Type B pancreatic cell (in vitro differentiated cells): ENCODE data around the gene N4BP2. TPM values are rescaled to one million over a fixed set of nuclear protein-coding genes. Genes with fewer than 3 reads are reported as not detected.
"Not testable (repeated sequence)": the region's sequence is repeated elsewhere in the genome, so short reads cannot be mapped to it uniquely, and the experiment has no call there.

Experiments used
- DNase-seq: peaks from one replicate; pipeline ENCODE4 v3.0.0; 2021; ENCODE audit warnings: mixed read lengths; ENCODE audit not compliant: unreplicated experiment; ENCODE audit errors: extremely low spot score
- H3K27ac Mint-ChIP-seq: 2 replicates; pipeline ENCODE4 v1.8.0; 2021; ENCODE audit warnings: mild to moderate bottlenecking, mixed read lengths
- H3K27me3 Mint-ChIP-seq: 2 replicates; pipeline ENCODE4 v1.8.0; 2021; ENCODE audit warnings: mixed read lengths
- H3K36me3 Mint-ChIP-seq: 2 replicates; pipeline ENCODE4 v1.8.0; 2021; ENCODE audit warnings: mixed read lengths
- H3K4me1 Mint-ChIP-seq: one replicate; pipeline ENCODE4 v1.8.0; 2021; ENCODE audit warnings: mixed read lengths; ENCODE audit not compliant: unreplicated experiment
- H3K4me3 Mint-ChIP-seq: 2 replicates; pipeline ENCODE4 v1.8.0; 2021; ENCODE audit warnings: mild to moderate bottlenecking, mixed read lengths
- H3K9me3 Mint-ChIP-seq: 2 replicates; pipeline ENCODE4 v1.8.0; 2021; ENCODE audit warnings: mixed read lengths
- total RNA-seq: library from RNA; stranded (reverse); gene quantifications from 2 replicates; pipeline ENCODE4 v1.2.1, GENCODE V29; 2021; ENCODE audit warnings: low replicate concordance
- TF ChIP-seq, protein P1 (sequence below): fragments of 200-600 bp; sonication (generic); conservative IDR thresholded peaks from 2 replicates; pipeline ENCODE4 v1.5.0; 2021; ENCODE audit warnings: antibody characterized with exemption, mild to moderate bottlenecking

Gene N4BP2
- total RNA-seq, 1 donor from 2014 or later = 33.0 TPM

GRCh38 chr4:40099010-40099409 lies 42.4 kb downstream of the N4BP2 start:
- Mint-ChIP-seq H3K9me3 (no peaks in the 10 kb centered on the region), H3K4me1 (no peaks in the 10 kb centered on the region), H3K4me3 (no peak overlapping the region), H3K27me3 (no peaks in the 10 kb centered on the region), H3K36me3 (peaks cover 26% of the 10 kb centered on the region), H3K27ac (no peak overlapping the region)
- TF ChIP-seq, protein P1, sequence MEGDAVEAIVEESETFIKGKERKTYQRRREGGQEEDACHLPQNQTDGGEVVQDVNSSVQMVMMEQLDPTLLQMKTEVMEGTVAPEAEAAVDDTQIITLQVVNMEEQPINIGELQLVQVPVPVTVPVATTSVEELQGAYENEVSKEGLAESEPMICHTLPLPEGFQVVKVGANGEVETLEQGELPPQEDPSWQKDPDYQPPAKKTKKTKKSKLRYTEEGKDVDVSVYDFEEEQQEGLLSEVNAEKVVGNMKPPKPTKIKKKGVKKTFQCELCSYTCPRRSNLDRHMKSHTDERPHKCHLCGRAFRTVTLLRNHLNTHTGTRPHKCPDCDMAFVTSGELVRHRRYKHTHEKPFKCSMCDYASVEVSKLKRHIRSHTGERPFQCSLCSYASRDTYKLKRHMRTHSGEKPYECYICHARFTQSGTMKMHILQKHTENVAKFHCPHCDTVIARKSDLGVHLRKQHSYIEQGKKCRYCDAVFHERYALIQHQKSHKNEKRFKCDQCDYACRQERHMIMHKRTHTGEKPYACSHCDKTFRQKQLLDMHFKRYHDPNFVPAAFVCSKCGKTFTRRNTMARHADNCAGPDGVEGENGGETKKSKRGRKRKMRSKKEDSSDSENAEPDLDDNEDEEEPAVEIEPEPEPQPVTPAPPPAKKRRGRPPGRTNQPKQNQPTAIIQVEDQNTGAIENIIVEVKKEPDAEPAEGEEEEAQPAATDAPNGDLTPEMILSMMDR = no peak
- DNase-seq = no peak

- not testable (repeated sequence) for H3K27me3 Mint-ChIP-seq, H3K4me3 Mint-ChIP-seq, H3K9me3 Mint-ChIP-seq, H3K27ac Mint-ChIP-seq, DNase-seq, H3K4me1 Mint-ChIP-seq
- peaks cover 36% of the 10 kb centered on the region for H3K36me3 Mint-ChIP-seq
Observed at GRCh38 chr4:40107150-40107549, 50.5 kb downstream of the N4BP2 start.

GRCh38 chr4:40112027-40112792 lies 55.6 kb downstream of the N4BP2 start:
- Mint-ChIP-seq H3K9me3 (no peaks in the 10 kb centered on the region), H3K36me3 (peaks cover 14% of the 10 kb centered on the region), H3K4me1 (no peaks in the 10 kb centered on the region), H3K27ac (no peak overlapping the region), H3K4me3 (no peak overlapping the region), H3K27me3 (no peaks in the 10 kb centered on the region)
- DNase-seq = no peak
- TF ChIP-seq, protein P1 = no peak

DNA sequence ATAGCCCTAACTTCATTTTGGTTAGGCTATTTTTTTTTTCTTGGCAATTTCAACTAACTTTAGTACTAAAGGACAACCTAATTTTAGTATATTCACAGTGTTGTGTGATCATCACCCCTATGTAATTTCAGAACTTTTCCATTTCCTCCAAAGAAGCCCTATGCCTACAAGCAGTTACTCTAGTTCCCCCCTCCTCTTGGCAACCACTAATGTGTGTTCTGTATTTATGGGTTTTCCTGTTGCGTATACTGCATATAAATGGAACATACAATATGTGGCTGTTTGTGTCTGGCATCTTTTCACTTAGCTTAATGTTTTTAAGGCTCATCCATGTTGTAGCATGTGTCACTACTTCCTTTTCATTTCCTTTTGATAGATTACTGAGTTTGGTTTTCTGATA lies 57.6 kb downstream of the N4BP2 start:
- Mint-ChIP-seq H3K36me3 (peaks cover 16% of the 10 kb centered on the region), H3K27ac (no peak overlapping the region), H3K4me1 (no peaks in the 10 kb centered on the region), H3K9me3 (no peaks in the 10 kb centered on the region), H3K4me3 (no peak overlapping the region), H3K27me3 (no peaks in the 10 kb centered on the region)
- TF ChIP-seq, protein P1 = no peak
- DNase-seq = no peak

DNA sequence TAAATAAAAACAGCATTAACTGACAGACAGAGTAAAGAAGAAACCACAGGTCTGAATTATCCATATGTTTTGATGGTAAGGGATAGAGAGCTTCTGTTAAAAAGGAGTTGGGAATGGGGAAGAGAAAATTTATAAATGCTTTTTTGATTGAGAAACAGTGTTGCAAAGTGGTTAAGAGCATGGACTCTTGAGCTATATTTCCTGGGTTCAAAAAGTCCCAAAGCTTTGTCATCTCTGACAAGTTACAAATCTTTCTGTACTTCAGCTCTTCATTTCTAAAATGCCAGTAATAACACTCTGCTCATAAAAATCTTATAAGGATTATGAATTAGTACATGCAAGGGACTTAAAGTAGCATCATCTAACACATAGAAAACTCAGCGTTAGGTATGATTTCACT lies 62.2 kb downstream of the N4BP2 start:
- no peaks in the 10 kb centered on the region for H3K4me1 Mint-ChIP-seq

GRCh38 chr4:40119344-40119743 lies 62.7 kb downstream of the N4BP2 start:
- H3K27ac Mint-ChIP-seq = no peak overlapping the region
- no peaks in the 10 kb centered on the region for H3K4me1 Mint-ChIP-seq
- no peaks in the 10 kb centered on the region for H3K9me3 Mint-ChIP-seq
- DNase-seq = no peak
- H3K36me3 Mint-ChIP-seq = peaks cover 18% of the 10 kb centered on the region
- H3K4me3 Mint-ChIP-seq = no peak overlapping the region
- no peaks in the 10 kb centered on the region for H3K27me3 Mint-ChIP-seq
- TF ChIP-seq, protein P1 = no peak

More for the DNA sequence above, 62.2 kb downstream of the N4BP2 start:
- no peaks in the 10 kb centered on the region for H3K9me3 Mint-ChIP-seq
- no peak overlapping the region for H3K4me3 Mint-ChIP-seq
- H3K27ac Mint-ChIP-seq = no peak overlapping the region
- H3K36me3 Mint-ChIP-seq = peaks cover 18% of the 10 kb centered on the region
- no peaks in the 10 kb centered on the region for H3K27me3 Mint-ChIP-seq
- DNase-seq = no peak
- TF ChIP-seq, protein P1 = no peak
